HUES48 (cell line): ENCODE results near the gene RASA3.

Source experiments
- H3K27ac ChIP-seq: one replicate; pipeline ENCODE4 v1.7.0; 2013; ENCODE audit warnings: low read depth, low read length, inconsistent platforms
- H3K27me3 ChIP-seq: 2 replicates; pipeline ENCODE4 v1.6.1; 2013; ENCODE audit warnings: mild to moderate bottlenecking, low read length; ENCODE audit not compliant: control insufficient read depth, insufficient read depth
- H3K36me3 ChIP-seq: 2 replicates; pipeline ENCODE4 v1.6.1; 2013; ENCODE audit warnings: low read length; ENCODE audit not compliant: control insufficient read depth, insufficient read depth
- H3K4me1 ChIP-seq: 2 replicates; pipeline ENCODE4 v1.6.1; 2013; ENCODE audit warnings: mild to moderate bottlenecking, low read length; ENCODE audit not compliant: control insufficient read depth, insufficient read depth
- H3K4me3 ChIP-seq: 2 replicates; pipeline ENCODE4 v1.5.1; 2013; ENCODE audit warnings: mild to moderate bottlenecking, low read depth, low read length
- H3K9ac ChIP-seq: 2 replicates; pipeline ENCODE4 v1.6.1; 2013; ENCODE audit warnings: mild to moderate bottlenecking, low read depth, low read length, moderate library complexity
- H3K9me3 ChIP-seq: 2 replicates; pipeline ENCODE4 v1.6.1; 2013; ENCODE audit warnings: low read length; ENCODE audit not compliant: control insufficient read depth, insufficient read depth

The RASA3 gene

GRCh38 chr13:114032126-114032799 lies 100.2 kb downstream of the RASA3 start:
- Histone ChIP-seq H3K4me1 (peaks cover 19% of the 10 kb centered on the region), H3K4me3 (no peak overlapping the region), H3K27me3 (no peaks in the 10 kb centered on the region), H3K36me3 (0 out of 2 replicates have a peak, but pooled peaks cover 3% of the 10 kb centered on the region), H3K9me3 (no peaks in the 10 kb centered on the region), H3K9ac (no peak overlapping the region), H3K27ac (no peak overlapping the region)

GRCh38 chr13:114031631-114032030 lies 100.8 kb downstream of the RASA3 start:
- no peak overlapping the region for H3K9ac ChIP-seq
- H3K4me3 ChIP-seq: no peak overlapping the region
- H3K36me3 ChIP-seq: 0 out of 2 replicates have a peak, but pooled peaks cover 3% of the 10 kb centered on the region
- H3K27ac ChIP-seq: no peak overlapping the region
- no peaks in the 10 kb centered on the region for H3K9me3 ChIP-seq
- H3K27me3 ChIP-seq: no peaks in the 10 kb centered on the region
- H3K4me1 ChIP-seq: peaks cover 13% of the 10 kb centered on the region

DNA sequence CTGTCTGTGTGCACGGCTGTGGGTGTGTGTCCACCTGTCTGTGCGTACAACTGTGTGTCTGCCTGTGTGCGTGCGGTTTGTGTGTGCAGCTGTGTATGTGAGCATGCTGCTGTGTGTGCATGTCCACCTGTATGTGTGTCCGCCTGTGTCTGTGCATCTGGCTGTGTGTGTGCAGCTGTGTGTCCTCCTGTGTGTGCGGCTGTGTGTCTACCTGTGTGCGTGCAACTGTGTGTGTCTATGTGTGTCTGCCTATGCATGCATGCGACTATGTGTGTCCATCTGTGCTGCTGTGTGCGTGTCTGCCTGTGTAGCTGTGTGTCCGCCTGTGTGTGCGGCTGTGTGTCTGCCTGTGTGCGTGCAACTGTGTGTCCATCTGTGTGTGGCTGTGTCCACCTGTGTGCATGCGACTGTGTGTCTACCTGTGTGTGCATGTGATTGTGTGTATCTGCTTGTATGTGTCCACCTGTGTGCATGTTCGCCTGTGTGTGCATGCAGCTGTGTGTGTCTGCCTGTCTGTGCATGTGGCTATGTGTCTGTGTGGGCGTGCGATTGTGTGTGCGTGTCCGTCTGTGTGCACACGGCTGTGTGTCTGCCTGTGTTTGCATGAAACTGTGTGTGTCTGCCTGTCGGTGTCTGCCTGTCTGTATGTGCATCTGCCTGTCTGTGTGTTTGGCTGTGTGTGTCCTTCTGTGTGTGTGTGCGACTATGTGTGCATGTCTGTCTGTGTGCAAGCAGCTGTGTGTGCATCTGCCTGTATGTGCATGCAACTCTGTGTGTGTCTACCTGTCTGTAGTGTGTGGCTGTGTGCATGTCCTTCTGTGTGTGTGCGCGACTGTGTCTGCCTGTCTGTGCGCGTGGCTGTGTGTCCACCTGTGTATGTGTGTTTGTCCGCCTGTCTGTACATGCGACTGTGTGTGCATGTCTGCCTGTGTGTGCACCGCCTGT lies 101.5 kb downstream of the RASA3 start:
- no peak overlapping the region for H3K4me3 ChIP-seq
- peaks cover 8% of the 10 kb centered on the region for H3K4me1 ChIP-seq
- no peaks in the 10 kb centered on the region for H3K9me3 ChIP-seq
- H3K27ac ChIP-seq: no peak overlapping the region
- H3K36me3 ChIP-seq: 0 out of 2 replicates have a peak, but pooled peaks cover 3% of the 10 kb centered on the region
- H3K9ac ChIP-seq: no peak overlapping the region
- H3K27me3 ChIP-seq: no peaks in the 10 kb centered on the region

DNA sequence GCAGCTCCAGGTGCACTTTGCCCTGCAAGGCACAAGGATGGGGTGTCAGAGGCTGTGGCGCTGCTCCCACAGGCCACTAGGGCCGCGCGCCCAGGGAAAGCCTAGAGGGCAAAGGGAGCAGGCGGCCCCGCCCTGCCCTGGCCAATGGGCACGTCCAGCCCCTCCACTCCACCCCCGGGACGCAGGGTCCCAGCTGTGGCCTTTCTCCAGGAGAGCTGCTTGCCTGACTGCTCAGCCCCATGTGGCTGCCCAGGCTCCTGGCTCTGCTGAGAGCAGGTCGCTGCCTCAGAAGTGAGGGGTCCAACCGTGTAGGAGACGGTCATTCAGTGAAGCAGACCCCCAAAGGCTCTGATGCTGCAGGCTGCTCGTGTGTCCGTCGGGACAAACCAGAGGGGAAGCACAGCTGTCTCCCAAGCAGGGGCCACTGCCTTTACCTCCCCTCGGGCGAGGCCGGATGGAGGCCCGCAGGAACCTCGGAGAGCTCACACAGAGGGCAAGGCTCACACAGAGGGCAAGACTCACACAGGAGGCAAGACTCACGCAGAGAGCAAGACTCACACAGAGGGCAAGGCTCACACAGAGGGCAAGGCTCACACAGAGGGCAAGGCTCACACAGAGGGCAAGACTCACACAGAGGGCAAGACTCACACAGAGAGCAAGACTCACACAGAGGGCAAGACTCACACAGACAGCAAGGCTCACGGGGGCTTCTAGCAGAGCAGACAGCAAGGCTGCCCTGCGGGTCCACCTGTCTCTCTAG lies 102.4 kb downstream of the RASA3 start:
- H3K4me3 ChIP-seq: no peak overlapping the region
- H3K4me1 ChIP-seq: no peaks in the 10 kb centered on the region; the same call in 1 of the 2 replicates

DNA sequence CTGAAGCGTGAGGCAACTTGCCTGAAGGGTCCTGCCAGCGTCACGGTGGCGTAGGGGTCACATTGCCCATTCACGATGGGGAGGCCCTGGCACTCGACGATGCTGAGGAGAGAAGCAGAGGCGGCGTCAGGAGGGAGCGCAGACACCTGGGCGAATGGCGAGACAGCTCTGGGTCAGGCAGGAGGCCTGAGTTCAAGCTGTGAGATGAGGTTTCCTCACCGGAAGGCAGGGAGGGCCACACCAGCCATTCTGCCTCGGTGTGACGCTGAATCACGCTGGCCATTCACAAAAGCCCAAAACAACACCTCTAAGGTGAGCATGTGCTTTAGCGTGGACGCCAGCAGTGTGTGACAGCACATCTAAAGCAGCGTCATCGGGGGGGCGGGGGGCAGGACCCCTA lies 104.6 kb downstream of the RASA3 start:
- Histone ChIP-seq H3K27ac (no peak overlapping the region), H3K9me3 (no peaks in the 10 kb centered on the region), H3K9ac (no peak overlapping the region), H3K27me3 (no peaks in the 10 kb centered on the region), H3K36me3 (peaks cover 3% of the 10 kb centered on the region; the same call in 1 of the 2 replicates), H3K4me1 (no peaks in the 10 kb centered on the region; the same call in 1 of the 2 replicates), H3K4me3 (no peak overlapping the region)

More for the DNA sequence above, 102.4 kb downstream of the RASA3 start:
- H3K27ac ChIP-seq: no peak overlapping the region
- H3K9ac ChIP-seq: no peak overlapping the region
- H3K9me3 ChIP-seq: no peaks in the 10 kb centered on the region
- H3K27me3 ChIP-seq: no peaks in the 10 kb centered on the region
- peaks cover 3% of the 10 kb centered on the region; the same call in 1 of the 2 replicates for H3K36me3 ChIP-seq

DNA sequence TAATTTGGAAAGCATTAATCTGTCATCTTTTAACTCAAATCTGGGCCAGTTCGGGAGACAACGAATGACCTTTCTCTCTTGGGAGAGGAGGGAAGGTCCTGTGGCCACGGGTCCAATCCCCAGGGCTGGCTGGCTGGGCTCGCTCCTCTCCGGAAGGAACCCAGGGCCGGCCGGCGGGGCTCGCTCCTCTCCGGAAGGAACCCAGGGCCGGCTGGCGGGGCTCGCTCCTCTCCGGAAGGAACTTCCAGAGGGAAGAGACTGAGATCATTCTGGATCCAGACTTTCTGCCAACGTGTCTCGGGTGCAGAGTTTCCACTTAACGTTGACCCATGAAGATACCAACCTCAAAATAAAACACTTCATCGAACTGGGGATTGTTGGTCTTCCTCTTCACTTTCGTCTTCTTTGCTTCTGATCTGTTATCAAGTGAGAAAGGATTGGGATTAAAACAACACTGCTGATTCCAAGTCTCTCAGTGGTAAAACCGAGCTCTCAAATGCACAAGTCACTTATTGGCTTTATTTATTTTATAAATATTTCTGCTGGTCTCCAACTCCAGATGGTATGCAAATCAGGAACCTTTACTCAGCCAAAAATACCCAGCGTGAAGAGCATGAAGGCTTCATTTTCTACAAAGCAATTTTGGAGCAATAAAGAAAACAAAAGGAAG lies 105.2 kb downstream of the RASA3 start:
- Histone ChIP-seq H3K27ac (no peak overlapping the region), H3K27me3 (no peaks in the 10 kb centered on the region), H3K36me3 (peaks cover 3% of the 10 kb centered on the region; the same call in 1 of the 2 replicates), H3K9ac (no peak overlapping the region), H3K4me3 (no peak overlapping the region), H3K9me3 (no peaks in the 10 kb centered on the region), H3K4me1 (no peaks in the 10 kb centered on the region; the same call in 1 of the 2 replicates)

DNA sequence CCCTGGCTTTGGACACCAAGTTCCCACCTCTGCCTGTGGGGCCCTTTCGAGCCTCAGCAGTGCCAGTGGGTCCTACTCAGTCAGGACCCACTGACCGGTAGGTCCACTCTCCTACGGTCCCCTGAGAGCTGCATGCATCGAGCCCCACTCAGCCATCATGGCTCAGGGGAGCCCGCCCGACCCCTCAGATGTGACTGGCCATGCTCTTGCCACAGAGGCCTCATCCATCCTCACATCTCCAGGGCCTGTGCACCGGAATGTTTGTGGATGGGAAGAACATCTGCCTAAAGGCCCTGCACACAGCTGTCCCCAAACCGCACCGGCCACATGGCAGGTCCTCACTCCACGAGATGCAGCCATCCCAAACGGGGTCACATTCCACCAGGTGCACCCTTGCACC lies 105.9 kb downstream of the RASA3 start:
- Histone ChIP-seq H3K9ac (no peak overlapping the region), H3K4me1 (no peaks in the 10 kb centered on the region; the same call in 1 of the 2 replicates), H3K27me3 (no peaks in the 10 kb centered on the region), H3K27ac (no peak overlapping the region), H3K9me3 (no peaks in the 10 kb centered on the region), H3K4me3 (no peak overlapping the region), H3K36me3 (peaks cover 3% of the 10 kb centered on the region; the same call in 1 of the 2 replicates)

DNA sequence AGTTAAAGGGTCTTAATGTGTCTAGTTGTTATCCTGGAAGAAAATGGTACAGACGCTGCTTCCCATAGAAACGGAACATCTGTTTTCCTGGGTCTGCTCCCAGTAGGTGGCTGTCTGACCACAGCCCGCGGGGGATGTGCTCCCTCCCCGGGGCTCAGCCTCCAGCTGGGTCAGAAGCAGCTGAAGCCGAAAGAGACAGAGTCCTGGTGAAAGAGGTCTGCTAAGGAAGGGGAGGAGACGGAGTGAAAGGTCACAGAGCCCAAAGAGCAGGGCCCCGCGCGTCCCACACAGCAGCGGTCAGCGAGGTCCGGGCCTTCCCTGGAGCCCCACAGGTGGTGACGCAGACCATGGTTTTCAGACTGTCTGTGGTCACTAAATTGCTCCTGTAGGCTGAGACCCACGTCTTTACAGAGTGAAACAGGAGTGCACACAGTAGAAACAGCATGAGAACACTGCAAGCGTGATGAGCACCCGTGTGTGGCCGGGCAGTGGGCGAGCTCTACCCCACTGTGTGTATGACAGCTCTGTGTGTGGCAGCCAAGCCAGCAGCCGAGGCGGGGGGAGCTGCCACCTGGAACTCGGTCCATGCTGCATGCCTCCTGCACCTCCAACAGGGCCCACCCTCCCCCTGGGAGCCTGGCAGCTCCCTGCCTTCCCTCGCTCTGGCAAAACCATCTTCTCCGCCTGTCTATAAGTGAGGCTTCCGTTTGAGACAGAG lies 106.5 kb downstream of the RASA3 start:
- H3K36me3 ChIP-seq: no peaks in the 10 kb centered on the region; the same call in 1 of the 2 replicates
- no peak overlapping the region for H3K4me3 ChIP-seq
- H3K9ac ChIP-seq: no peak overlapping the region
- H3K4me1 ChIP-seq: no peaks in the 10 kb centered on the region; the same call in 1 of the 2 replicates
- H3K27ac ChIP-seq: no peak overlapping the region
- no peaks in the 10 kb centered on the region for H3K9me3 ChIP-seq
- no peaks in the 10 kb centered on the region for H3K27me3 ChIP-seq

DNA sequence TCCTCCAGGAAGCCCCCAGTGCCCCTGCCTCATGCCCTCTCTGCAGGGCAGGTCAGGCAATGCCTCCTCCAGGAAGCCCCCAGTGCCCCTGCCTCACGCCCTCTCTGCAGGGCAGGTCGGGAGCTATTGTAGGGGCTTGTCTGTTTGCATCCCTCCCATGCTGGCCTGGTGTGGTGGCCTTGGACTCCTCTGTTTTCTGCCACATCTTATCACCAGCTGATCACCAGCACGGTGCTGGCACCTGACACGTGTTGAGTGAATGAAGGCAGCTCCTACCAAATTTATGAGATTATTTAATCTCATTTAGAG lies 107.1 kb downstream of the RASA3 start:
- Histone ChIP-seq H3K9me3 (no peaks in the 10 kb centered on the region), H3K27ac (no peak overlapping the region), H3K36me3 (peaks cover 1% of the 10 kb centered on the region; the same call in 1 of the 2 replicates), H3K4me3 (no peak overlapping the region), H3K9ac (no peak overlapping the region), H3K4me1 (no peaks in the 10 kb centered on the region; the same call in 1 of the 2 replicates), H3K27me3 (no peaks in the 10 kb centered on the region)
